ENCODE data around the gene GIMAP7. TPM values are rescaled to one million over a fixed set of nuclear protein-coding genes. Genes with fewer than 3 reads are reported as not detected.
A peak's percentile ranks its signal among the peaks of the same experiment; 100 is the strongest.
"Not testable (repeated sequence)": the region's sequence is repeated elsewhere in the genome, so short reads cannot be mapped to it uniquely, and the experiment has no call there.

Gene GIMAP7
- total RNA-seq, 2 experiments from 2014 or later = 239 to 244 TPM

- H3K9me3 Mint-ChIP-seq = peaks cover 14% of the 10 kb centered on the region
- ChIA-PET CTCF (interaction anchor here (0.9 to 1.5 kb wide), 9 partner anchors 17 to 261 kb away, joined by 3 to 10 read pairs (median 5); no protein-coding TSS in a partner anchor), POLR2A (interaction anchor here (1.0 to 1.7 kb wide), 4 partner anchors 21 to 33 kb away, joined by 4 to 27 read pairs (median 10); partner anchors contain the start of genes GIMAP7 and GIMAP8)
Observed at GRCh38 chr7:150481922-150482321, 32.8 kb upstream of the GIMAP7 start.

DNA sequence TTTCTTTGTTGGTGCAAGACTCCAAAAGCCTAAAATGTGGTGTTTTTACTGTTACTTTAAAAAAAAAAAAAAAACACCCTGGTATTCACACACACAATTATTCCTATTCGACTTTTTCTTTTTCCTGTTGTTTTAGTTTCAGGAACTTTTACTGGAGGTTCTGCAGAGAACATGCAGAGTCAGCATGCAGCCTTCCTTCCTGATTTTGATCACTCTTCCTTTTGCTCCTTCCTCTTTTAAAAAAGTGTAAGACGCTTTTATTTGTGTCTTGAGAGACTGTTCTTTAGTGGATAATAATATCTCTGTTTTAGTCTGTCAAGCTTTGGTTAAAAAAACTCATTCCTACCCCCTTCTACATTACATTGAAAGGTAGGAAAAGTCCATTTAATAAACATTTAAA is 31.2 kb upstream of the GIMAP7 start:
- Mint-ChIP-seq H3K36me3 (ENCODE audit: low read depth) (peaks cover 60% of the 10 kb centered on the region), H3K4me1 (peaks cover 84% of the 10 kb centered on the region), H3K27ac (peak overlapping the region; percentile 96), H3K9me3 (peaks cover 18% of the 10 kb centered on the region), H3K4me3 (peak overlapping the region; percentile 67)
- ChIA-PET CTCF (interaction anchor here (0.7 to 1.1 kb wide), 3 partner anchors 21 to 53 kb away, joined by 3 to 4 read pairs (median 4); partner anchors contain the start of gene GIMAP8), POLR2A (interaction anchor here (0.9 to 1.1 kb wide), 2 partner anchors 19 to 31 kb away, joined by 3 read pairs; partner anchors contain the start of gene GIMAP7)
- H3K27me3 Mint-ChIP-seq, DNase-seq: not testable (repeated sequence)

More at GRCh38 chr7:150481922-150482321, 32.8 kb upstream of the GIMAP7 start:
- Mint-ChIP-seq H3K27ac (peak overlapping the region; percentile 96), H3K4me1 (peaks cover 91% of the 10 kb centered on the region), H3K36me3 (ENCODE audit: low read depth) (peaks cover 63% of the 10 kb centered on the region), H3K27me3 (no peaks in the 10 kb centered on the region), H3K4me3 (peak overlapping the region; percentile 75)
- DNase-seq = no peak

GRCh38 chr7:150484071-150484470 is 30.6 kb upstream of the GIMAP7 start:
- DNase-seq = peak; percentile 61
- Mint-ChIP-seq H3K4me3 (peak overlapping the region; percentile 67), H3K36me3 (ENCODE audit: low read depth) (peaks cover 60% of the 10 kb centered on the region), H3K4me1 (peaks cover 81% of the 10 kb centered on the region), H3K9me3 (peaks cover 21% of the 10 kb centered on the region), H3K27ac (peak overlapping the region; percentile 96)
- ChIA-PET CTCF (interaction anchor here (0.6 to 1.1 kb wide), 5 partner anchors 21 to 191 kb away, joined by 3 to 4 read pairs (median 4); partner anchors contain the start of gene GIMAP8), POLR2A (interaction anchor here (0.9 to 1.1 kb wide), 2 partner anchors 18 to 30 kb away, joined by 3 read pairs; partner anchors contain the start of gene GIMAP7)
- H3K27me3 Mint-ChIP-seq = not testable (repeated sequence)

DNA sequence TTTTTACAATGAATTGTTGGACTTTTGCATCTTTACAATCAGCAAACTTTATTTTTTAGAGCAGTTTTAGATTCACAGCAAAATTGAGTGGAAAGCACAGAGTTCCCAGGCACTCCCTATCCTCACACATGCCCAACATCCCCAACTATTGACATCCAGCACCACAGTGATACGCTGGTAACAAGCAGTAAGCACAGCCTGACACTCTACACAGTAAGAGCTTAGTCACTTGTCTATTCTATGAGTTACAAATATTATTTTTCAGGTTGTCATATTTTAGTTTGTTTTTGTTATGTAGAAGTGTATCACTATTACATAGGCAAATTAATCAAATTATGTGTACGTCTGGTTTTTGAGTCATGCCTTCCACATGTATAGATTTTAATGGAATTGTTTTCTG is 27.0 kb upstream of the GIMAP7 start:
- peaks cover 62% of the 10 kb centered on the region for H3K36me3 Mint-ChIP-seq (ENCODE audit: low read depth)
- H3K4me1 Mint-ChIP-seq = peaks cover 68% of the 10 kb centered on the region
- no peak overlapping the region for H3K4me3 Mint-ChIP-seq
- H3K9me3 Mint-ChIP-seq = peaks cover 29% of the 10 kb centered on the region
- ChIA-PET POLR2A (no interaction called here), CTCF (no interaction called here)
- no peak for DNase-seq
- H3K27ac Mint-ChIP-seq = no peak overlapping the region
- no peaks in the 10 kb centered on the region for H3K27me3 Mint-ChIP-seq

- peaks cover 52% of the 10 kb centered on the region for H3K4me1 Mint-ChIP-seq
Observed at GRCh38 chr7:150489782-150490181, 24.9 kb upstream of the GIMAP7 start.

DNA sequence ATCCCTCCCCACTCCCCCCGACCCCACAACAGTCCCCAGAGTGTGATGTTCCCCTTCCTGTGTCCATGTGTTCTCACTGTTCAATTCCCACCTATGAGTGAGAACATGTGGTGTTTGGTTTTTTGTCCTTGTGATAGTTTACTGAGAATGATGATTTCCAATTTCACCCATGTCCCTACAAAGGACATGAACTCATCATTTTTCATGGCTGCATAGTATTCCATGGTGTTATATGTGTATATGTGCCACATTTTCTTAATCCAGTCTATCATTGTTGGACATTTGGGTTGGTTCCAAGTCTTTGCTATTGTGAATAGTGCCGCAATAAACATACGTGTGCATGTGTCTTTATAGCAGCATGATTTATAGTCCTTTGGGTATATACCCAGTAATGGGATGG is 21.2 kb upstream of the GIMAP7 start:
- Mint-ChIP-seq H3K36me3 (ENCODE audit: low read depth) (peaks cover 71% of the 10 kb centered on the region), H3K9me3 (peaks cover 33% of the 10 kb centered on the region), H3K4me1 (peaks cover 44% of the 10 kb centered on the region)
- DNase-seq, H3K27me3 Mint-ChIP-seq, H3K4me3 Mint-ChIP-seq, H3K27ac Mint-ChIP-seq, POLR2A ChIA-PET: not testable (repeated sequence)
- CTCF ChIA-PET = interaction anchor here (0.6 kb wide), 1 partner anchor 23 kb away, joined by 4 read pairs; no protein-coding TSS in a partner anchor

More at GRCh38 chr7:150489782-150490181, 24.9 kb upstream of the GIMAP7 start:
- Mint-ChIP-seq H3K4me3 (no peak overlapping the region), H3K27ac (no peak overlapping the region), H3K27me3 (no peaks in the 10 kb centered on the region), H3K36me3 (ENCODE audit: low read depth) (peaks cover 69% of the 10 kb centered on the region), H3K9me3 (peaks cover 30% of the 10 kb centered on the region)
- DNase-seq = no peak
- ChIA-PET CTCF (interaction anchor here (0.6 to 2.4 kb wide), 3 partner anchors 15 to 21 kb away, joined by 3 to 5 read pairs (median 3); no protein-coding TSS in a partner anchor), POLR2A (no interaction called here)

DNA sequence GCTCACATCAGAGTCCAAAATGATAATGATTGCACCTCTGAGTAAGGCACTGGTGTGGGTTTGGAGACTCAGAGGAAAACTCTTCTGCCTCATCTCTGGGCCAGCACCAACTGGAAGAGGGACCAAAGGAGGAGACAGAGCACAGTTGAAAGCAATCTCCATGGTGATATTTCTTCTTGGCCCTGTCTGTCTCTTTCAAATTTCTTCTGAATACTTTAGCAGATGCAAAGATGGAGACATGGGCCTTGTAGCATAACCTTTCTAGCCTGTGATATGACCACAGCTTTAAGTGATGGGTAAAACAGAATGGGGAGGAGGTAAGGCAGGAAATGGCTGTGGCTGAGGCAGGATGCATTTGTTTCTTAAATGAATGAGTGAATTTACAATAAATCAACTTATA is 12.2 kb upstream of the GIMAP7 start:
- peak overlapping the region; percentile 58 for H3K4me3 Mint-ChIP-seq

DNA sequence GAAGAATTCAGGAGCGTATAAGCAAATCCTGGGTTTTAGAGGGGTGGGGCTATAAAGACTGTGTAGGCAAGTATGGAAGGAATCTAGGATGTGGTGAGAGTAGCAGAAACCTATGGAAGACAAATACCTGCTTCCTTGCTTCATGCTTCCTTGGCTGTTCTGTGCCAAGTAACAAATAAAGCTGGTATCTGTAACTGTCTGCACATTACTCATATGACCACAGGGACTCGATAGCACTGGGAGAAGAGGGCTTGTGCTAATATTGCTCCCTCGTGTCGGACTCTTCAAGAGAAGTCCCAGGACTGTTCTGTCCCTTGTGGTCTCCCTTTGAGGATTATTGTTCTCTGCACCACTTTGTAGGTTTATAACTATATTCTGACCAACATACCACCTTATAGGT is 11.5 kb upstream of the GIMAP7 start:
- peak overlapping the region; percentile 58 for H3K4me3 Mint-ChIP-seq
- POLR2A ChIA-PET = interaction anchor here (1.1 to 2.0 kb wide), 4 partner anchors 12 to 51 kb away, joined by 3 to 13 read pairs (median 8); partner anchors contain the start of gene GIMAP7
- H3K27me3 Mint-ChIP-seq = no peaks in the 10 kb centered on the region
- peak overlapping the region; percentile 92 for H3K27ac Mint-ChIP-seq
- H3K36me3 Mint-ChIP-seq (ENCODE audit: low read depth) = peaks cover 52% of the 10 kb centered on the region
- no peak for DNase-seq
- peaks cover 34% of the 10 kb centered on the region for H3K9me3 Mint-ChIP-seq
- H3K4me1 Mint-ChIP-seq = peaks cover 83% of the 10 kb centered on the region
- CTCF ChIA-PET = interaction anchor here (0.8 to 3.0 kb wide), 9 partner anchors 8 to 56 kb away, joined by 3 to 15 read pairs (median 4); partner anchors contain the start of gene GIMAP7

More for the DNA sequence above, 12.2 kb upstream of the GIMAP7 start:
- POLR2A ChIA-PET = interaction anchor here (0.6 to 2.0 kb wide), 5 partner anchors 12 to 253 kb away, joined by 3 to 13 read pairs (median 7); partner anchors contain the start of gene GIMAP7
- H3K9me3 Mint-ChIP-seq = peaks cover 40% of the 10 kb centered on the region
- H3K4me1 Mint-ChIP-seq = peaks cover 82% of the 10 kb centered on the region
- CTCF ChIA-PET = interaction anchor here (0.8 to 3.0 kb wide), 8 partner anchors 9 to 55 kb away, joined by 3 to 15 read pairs (median 4); partner anchors contain the start of gene GIMAP7
- H3K27me3 Mint-ChIP-seq = no peaks in the 10 kb centered on the region
- peak; percentile 73 for DNase-seq
- H3K27ac Mint-ChIP-seq = peak overlapping the region; percentile 92
- peaks cover 56% of the 10 kb centered on the region for H3K36me3 Mint-ChIP-seq (ENCODE audit: low read depth)

DNA sequence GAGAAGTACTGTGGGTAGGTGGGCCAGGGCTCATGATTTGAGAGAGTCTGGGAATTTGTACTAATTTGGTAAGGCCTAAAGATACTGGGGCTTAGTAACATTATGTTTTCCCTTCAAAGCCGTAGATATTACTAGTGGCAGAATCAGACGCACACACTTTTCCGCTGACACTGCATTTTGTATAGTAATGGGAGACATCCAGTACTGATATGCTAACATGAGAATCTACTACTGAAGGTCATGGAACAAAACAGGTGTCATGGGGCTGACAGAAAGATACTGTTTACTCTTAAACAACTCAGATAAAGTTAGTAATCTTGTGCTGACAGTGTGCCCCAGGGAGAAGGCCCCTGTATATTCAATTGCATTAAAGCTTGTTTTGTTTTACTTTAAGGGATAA is 11.1 kb upstream of the GIMAP7 start:
- Mint-ChIP-seq H3K9me3 (peaks cover 31% of the 10 kb centered on the region), H3K4me3 (peak overlapping the region; percentile 38), H3K27ac (peak overlapping the region; percentile 92), H3K36me3 (ENCODE audit: low read depth) (peaks cover 49% of the 10 kb centered on the region), H3K4me1 (peaks cover 85% of the 10 kb centered on the region), H3K27me3 (no peaks in the 10 kb centered on the region)
- ChIA-PET CTCF (interaction anchor here (1.4 to 3.0 kb wide), 5 partner anchors 11 to 56 kb away, joined by 3 to 15 read pairs (median 4); partner anchors contain the start of gene GIMAP7), POLR2A (interaction anchor here (2.0 kb wide), 1 partner anchor 11 kb away, joined by 13 read pairs; the partner anchor contains the start of gene GIMAP7)
- no peak for DNase-seq

- peak overlapping the region; percentile 81 for H3K27ac Mint-ChIP-seq
- H3K27me3 Mint-ChIP-seq = no peaks in the 10 kb centered on the region
- DNase-seq = no peak
- POLR2A ChIA-PET = no interaction called here
- H3K4me3 Mint-ChIP-seq = peak overlapping the region; percentile 74
- peaks cover 35% of the 10 kb centered on the region for H3K36me3 Mint-ChIP-seq (ENCODE audit: low read depth)
- H3K9me3 Mint-ChIP-seq = peaks cover 24% of the 10 kb centered on the region
- CTCF ChIA-PET = interaction anchor here (1.0 to 1.6 kb wide), 4 partner anchors 9 to 277 kb away, joined by 3 to 5 read pairs (median 4); no protein-coding TSS in a partner anchor
- peaks cover 92% of the 10 kb centered on the region for H3K4me1 Mint-ChIP-seq
Observed at GRCh38 chr7:150507947-150508602, 6.6 kb upstream of the GIMAP7 start.

- ChIA-PET POLR2A (interaction anchor here (0.6 to 1.0 kb wide), 2 partner anchors 30 to 174 kb away, joined by 3 to 4 read pairs; partner anchors contain the start of gene GIMAP2), CTCF (interaction anchor here (0.8 to 2.0 kb wide), 3 partner anchors 9 to 76 kb away, joined by 3 to 7 read pairs (median 3); no protein-coding TSS in a partner anchor)
- H3K27ac Mint-ChIP-seq = peak overlapping the region; percentile 47
- H3K4me1 Mint-ChIP-seq = peaks cover 82% of the 10 kb centered on the region
- DNase-seq = no peak
- peaks cover 24% of the 10 kb centered on the region for H3K9me3 Mint-ChIP-seq
- H3K27me3 Mint-ChIP-seq = no peaks in the 10 kb centered on the region
- H3K4me3 Mint-ChIP-seq = no peak overlapping the region
- peaks cover 45% of the 10 kb centered on the region for H3K36me3 Mint-ChIP-seq (ENCODE audit: low read depth)
Observed at GRCh38 chr7:150511048-150511447, 3.6 kb upstream of the GIMAP7 start.

DNA sequence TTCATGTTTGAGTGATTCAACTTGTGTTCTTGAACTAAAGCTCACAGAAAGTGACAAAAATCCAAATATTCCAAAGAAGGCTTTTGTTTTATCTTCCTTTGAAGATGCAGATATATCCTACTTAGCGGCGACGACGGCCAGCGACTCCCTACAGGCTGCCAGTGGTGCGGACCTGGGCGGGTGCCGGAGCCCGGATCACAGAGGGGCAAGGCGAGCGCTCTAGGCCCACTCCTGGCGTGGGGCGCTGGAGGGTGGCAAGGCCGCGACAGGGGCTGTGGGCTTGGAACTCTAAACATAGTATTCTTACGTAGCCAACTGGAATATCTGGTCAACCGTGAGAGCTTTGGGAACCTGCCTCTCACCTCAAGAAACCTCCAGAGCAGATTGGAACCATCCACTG is 914 bp upstream of the GIMAP7 start:
- peak overlapping the region; percentile 98 for H3K4me3 Mint-ChIP-seq
- DNase-seq = no peak
- H3K27ac Mint-ChIP-seq = peak overlapping the region; percentile 97
- H3K36me3 Mint-ChIP-seq (ENCODE audit: low read depth) = peaks cover 63% of the 10 kb centered on the region
- H3K9me3 Mint-ChIP-seq = peaks cover 21% of the 10 kb centered on the region
- ChIA-PET POLR2A (interaction anchor here (0.6 to 3.8 kb wide), 5 partner anchors 11 to 225 kb away, joined by 4 to 45 read pairs (median 5); partner anchors contain the start of gene GIMAP8), CTCF (interaction anchor here (0.5 to 2.6 kb wide), 4 partner anchors 11 to 1202 kb away, joined by 3 to 15 read pairs (median 3); no protein-coding TSS in a partner anchor)
- no peaks in the 10 kb centered on the region for H3K27me3 Mint-ChIP-seq
- H3K4me1 Mint-ChIP-seq = peaks cover 57% of the 10 kb centered on the region
